EL (cell line): ENCODE measurements around the gene IGF2BP2.

Experiments
- DNase-seq: peaks from one replicate; pipeline ENCODE4 v3.0.0-alpha.2; 2016

Gene IGF2BP2

GRCh38 chr3:185730550-185730949 is 94.3 kb downstream of the IGF2BP2 start:
- DNase-seq: no peak

- DNase-seq: peak; percentile 86
Measured at GRCh38 chr3:185729337-185730055, 95.3 kb downstream of the IGF2BP2 start.

- DNase-seq: peak; percentile 68
Measured at GRCh38 chr3:185728630-185729336, 96.1 kb downstream of the IGF2BP2 start.

GRCh38 chr3:185727873-185728272 is 97.0 kb downstream of the IGF2BP2 start:
- no peak for DNase-seq

DNA sequence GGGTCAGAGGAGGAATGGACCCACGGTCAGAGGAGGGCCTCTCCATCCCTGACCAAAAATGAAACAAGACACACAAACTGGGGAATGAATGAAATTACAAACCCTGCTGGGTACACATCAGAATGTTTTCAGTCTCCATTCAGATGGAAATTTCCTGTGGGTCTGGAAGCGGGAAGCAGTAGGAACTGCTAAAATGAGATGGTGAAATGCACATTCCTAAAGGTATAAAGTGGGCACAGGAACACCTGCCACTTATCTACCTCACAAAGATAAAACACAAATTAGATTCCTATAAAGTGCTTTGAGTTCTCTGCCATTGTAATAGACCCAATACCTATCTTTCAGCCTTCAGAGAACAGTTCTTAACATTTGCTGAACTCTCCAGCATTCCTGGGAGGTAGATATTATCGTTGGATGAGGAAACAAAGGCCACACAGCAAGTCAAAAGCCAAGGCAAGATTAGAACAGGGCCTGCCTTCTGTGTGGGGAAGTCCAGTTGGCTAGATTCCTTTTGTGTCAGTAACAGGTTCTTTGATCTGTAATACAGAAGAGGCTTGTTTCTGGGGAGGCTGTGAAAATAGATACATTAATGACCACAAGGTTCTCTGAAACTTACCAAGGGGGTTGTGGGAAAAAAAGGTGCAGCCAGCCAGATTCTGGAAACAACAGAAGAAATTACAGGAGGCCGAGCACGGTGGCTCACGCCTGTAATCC is 98.4 kb downstream of the IGF2BP2 start:
- no peak for DNase-seq

- peak; percentile 73 for DNase-seq
Measured at GRCh38 chr3:185724761-185725160, 100.1 kb downstream of the IGF2BP2 start.

DNA sequence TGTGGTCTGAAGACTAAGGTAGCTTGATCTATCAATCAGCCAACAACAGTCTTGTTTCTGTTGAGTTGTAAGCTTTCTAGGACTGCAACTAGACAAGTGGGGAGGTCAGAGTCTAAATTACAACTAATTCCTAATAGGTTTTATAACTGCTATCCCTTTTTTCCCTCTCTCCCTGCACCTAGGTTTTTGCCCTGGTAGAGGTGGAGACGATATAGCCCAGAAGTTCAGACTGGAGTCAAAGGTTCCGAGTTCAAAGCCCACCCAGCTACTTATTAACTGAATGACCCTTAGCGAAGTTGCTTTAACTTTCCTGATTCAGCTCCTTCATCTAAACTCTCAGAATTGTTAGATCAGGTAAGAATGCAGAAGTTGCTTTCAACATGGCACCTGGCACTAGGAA is 100.6 kb downstream of the IGF2BP2 start:
- no peak for DNase-seq

- no peak for DNase-seq
Measured at GRCh38 chr3:185722881-185723280, 102.0 kb downstream of the IGF2BP2 start.

DNA sequence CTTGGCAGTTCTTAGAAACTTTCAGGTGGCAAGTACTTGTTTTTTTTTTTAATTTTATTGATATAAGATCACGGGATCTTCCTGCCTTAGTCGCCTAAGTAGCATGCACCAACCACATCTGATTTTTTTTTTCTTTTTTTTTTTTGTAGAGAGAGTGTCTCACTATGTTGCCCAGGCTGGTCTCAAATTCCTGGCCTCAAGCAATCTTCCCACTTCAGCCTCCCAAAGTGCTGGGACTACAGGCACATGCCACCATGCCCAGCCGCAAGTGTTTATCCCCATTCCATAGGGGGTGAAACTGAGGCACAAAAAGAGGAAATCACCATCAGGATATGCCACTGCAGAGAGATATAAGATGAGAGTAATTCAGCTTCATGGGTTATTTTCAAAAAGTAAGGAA is 102.9 kb downstream of the IGF2BP2 start:
- DNase-seq: no peak

GRCh38 chr3:185720326-185720725 is 104.5 kb downstream of the IGF2BP2 start:
- DNase-seq: no peak

- DNase-seq: no peak
Measured at GRCh38 chr3:185718736-185719593, 105.9 kb downstream of the IGF2BP2 start.

DNA sequence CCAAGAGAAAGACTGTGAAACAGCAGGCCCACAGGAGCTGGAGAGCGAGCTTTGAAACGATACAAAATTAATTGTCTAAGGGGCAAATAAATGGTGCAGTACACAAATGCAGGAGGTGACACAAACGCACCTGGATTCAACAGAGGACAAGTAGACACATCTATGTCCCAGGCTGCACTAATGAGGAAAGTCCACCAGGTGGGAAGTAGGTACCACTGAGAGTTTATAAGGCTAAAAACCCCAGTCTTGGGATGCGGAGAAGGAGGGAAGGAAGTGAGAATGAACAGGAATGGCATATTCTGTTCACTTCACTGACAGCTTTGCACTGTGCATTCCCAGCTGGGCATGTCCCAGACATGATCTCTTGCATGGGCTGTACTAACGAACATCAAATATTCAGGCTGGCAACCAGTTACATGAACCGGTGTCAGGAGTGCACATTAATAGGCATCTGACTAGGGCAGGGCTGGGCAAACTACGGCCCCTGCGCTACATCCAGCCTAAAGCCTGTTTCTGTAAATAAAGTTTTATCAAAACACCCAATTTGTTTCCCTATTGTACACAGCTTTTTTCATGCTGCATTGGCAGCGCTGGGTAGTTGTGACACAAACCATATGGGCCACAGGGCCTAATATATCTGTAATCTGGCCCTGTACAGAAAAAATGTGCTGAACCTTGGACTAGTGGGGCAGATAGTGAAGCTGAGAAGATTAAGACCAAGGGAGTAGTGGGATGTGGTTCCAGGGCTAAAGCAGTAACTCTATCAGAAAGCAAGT is 107.0 kb downstream of the IGF2BP2 start:
- DNase-seq: no peak

GRCh38 chr3:185717121-185717520 is 107.7 kb downstream of the IGF2BP2 start:
- peak; percentile 87 for DNase-seq

- no peak for DNase-seq
Measured at GRCh38 chr3:185716436-185717108, 108.3 kb downstream of the IGF2BP2 start.

GRCh38 chr3:185715091-185715490 is 109.8 kb downstream of the IGF2BP2 start:
- peak; percentile 83 for DNase-seq

DNA sequence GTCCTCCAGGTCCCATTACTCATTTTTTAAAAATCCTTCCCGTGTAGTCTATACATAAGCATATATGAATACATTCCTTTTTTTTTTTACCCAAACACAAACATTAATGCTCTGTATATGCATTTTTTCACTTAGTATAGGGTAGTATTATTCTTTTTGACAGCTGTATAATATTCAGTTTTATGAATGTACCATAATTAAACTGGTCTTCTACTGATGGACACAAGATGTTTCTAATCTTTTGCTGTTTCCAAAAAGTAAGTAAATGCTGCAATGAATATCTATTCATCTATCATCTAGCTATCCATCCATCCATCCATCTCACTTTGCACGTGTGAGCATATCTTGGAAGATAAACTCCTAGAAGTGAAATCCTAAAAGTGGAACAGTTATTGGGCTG is 110.8 kb downstream of the IGF2BP2 start:
- DNase-seq: no peak

GRCh38 chr3:185713015-185713414 is 111.8 kb downstream of the IGF2BP2 start:
- no peak for DNase-seq

- DNase-seq: peak; percentile 43
Measured at GRCh38 chr3:185712337-185712736, 112.5 kb downstream of the IGF2BP2 start.

- DNase-seq: peak; percentile 49
Measured at GRCh38 chr3:185711255-185711870, 113.5 kb downstream of the IGF2BP2 start.

DNA sequence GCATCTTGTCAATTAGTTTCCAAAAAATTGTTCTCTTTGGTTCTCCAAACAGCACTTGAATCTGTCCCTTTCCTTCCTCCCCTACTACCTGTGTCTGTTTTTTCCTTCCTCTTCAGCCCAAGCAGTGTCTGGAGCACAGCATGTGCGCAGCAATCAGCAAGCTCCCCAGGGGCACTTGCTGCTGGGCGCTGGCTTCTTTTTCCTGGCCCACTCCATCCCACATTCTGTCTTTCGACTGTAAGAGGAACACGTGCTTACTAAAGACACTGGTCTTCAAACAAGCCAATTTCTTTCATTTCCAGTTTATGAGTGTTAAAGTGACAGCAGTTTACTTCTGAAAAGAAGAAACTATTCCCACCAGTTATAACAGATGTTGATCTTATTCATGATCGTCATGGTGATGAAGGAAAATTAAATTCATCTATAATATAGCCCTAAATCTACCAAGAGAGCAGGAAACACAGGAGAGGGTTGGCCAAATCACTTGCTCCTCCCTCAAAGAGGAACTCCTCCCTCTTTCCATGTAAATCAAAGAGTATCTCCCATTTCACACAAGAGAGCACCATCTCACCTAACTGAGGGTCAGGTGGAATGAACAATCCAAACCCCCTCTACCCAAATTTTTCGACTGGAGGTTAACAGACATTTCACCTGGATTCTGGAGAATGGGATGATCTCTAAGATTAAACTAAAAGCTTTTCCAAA is 115.4 kb downstream of the IGF2BP2 start:
- DNase-seq: no peak
